OCI-LY7 (cell line): Measurements from ENCODE around the gene LCT.

Experiments
- CTCF ChIP-seq: fragments of 200-600 bp; sonication (generic); conservative IDR thresholded peaks from 2 replicates; pipeline ENCODE4 v1.5.1; 2014; ENCODE audit warnings: mild to moderate bottlenecking, antibody characterized with exemption, low read length, moderate library complexity, mixed read lengths
- EZH2phosphoT487 ChIP-seq: fragments of 200-600 bp; sonication (generic); IDR thresholded peaks from 2 replicates; pipeline ENCODE4 v1.6.1; 2018; ENCODE audit warnings: low read depth, borderline replicate concordance, mild to moderate bottlenecking, mixed run types, antibody characterized with exemption, low read length, moderate library complexity, mixed read lengths

GRCh38 chr2:135782231-135782630 is 54.8 kb downstream of the LCT start:
- TF ChIP-seq CTCF (no peak), EZH2phosphoT487 (no peak)
